A673 (cell line): ENCODE results near the gene EXOC4.

Experiments
- CTCF ChIP-seq: fragments of 300-800, 200-600 bp; sonication (generic); conservative IDR thresholded peaks from 2 replicates; pipeline ENCODE4 v1.5.1; 2017; ENCODE audit warnings: low read depth, mild to moderate bottlenecking, antibody characterized with exemption, low read length, moderate library complexity, mixed read lengths
- EZH2 ChIP-seq: fragments of 200-600 bp; sonication (generic); IDR thresholded peaks from 2 replicates; pipeline ENCODE4 v1.6.1; 2017; ENCODE audit warnings: borderline replicate concordance, low read depth, mild to moderate bottlenecking, mixed read lengths, antibody characterized with exemption, low read length; ENCODE audit not compliant: poor library complexity, severe bottlenecking

- TF ChIP-seq CTCF (no peak), EZH2 (no peak)
These were observed 17.7 kb upstream of the EXOC4 start for GRCh38 chr7:133234961-133235875.
